NCI-H748 (cell line): ENCODE measurements around the gene SMIM35.

Experiments used
- DNase-seq: peaks from one replicate; lab custom pipeline; 2025; ENCODE audit not compliant: unreplicated experiment; lab: John Stamatoyannopoulos, UW

The SMIM35 gene

DNA sequence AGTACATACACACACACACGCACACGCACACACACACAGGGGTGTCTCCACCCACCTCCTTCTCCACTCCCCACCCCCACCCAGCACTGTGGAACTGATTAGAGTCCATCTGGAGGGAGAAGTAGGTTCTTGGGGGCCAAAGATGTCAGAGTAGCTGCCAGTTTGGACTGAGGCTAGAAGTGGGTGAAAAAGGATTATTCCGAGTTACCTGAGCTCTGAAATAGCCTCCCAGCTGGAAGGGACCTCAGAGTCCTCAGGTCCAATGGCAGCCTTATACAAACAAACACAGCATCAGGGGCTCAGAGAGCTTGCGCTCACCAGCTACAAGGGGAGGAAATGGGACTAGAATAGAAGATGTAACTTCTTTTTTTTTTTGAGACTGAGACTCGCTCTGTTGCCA lies 79.7 kb downstream of the SMIM35 start:
- DNase-seq = no peak

- DNase-seq = no peak
Measured at GRCh38 chr11:118006153-118006534, 80.6 kb downstream of the SMIM35 start.

- DNase-seq = no peak
Measured at GRCh38 chr11:118005224-118006152, 81.3 kb downstream of the SMIM35 start.

DNA sequence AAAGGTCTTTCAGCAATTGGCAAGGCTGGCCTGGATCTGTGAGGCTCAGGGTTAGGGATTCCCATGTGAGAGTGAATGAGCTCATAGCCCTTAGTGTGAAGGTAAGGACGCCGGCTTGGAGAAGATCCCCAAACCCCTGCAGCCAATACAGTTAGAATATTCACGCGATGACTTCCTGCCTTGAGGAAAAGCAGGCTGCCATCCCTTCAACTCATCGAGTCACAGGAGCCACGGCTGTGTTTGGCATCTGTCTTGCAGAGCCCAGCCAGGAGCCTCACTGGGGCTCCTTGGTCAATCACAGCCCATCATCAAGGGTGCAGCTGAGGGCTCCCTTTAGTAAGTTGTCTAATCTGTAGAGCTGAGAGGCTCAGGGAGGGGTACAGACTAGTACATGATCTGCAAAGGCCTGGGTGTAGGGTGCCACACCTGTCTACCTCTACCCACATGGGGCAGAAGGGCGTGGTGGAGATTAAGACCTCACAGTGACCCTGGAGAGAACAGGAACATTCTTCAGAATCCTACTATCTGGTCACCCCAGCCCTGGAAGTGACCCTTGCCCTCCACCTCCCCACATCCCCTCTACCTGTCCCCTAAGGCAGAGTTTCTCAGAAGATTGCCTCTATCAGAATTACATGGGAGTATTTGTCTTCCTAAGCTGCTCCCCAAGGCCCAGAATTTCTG lies 82.1 kb downstream of the SMIM35 start:
- no peak for DNase-seq

- no peak for DNase-seq
Measured at GRCh38 chr11:118003456-118003855, 83.3 kb downstream of the SMIM35 start.

- no peak for DNase-seq
Measured at GRCh38 chr11:118002541-118003423, 84.0 kb downstream of the SMIM35 start.

DNA sequence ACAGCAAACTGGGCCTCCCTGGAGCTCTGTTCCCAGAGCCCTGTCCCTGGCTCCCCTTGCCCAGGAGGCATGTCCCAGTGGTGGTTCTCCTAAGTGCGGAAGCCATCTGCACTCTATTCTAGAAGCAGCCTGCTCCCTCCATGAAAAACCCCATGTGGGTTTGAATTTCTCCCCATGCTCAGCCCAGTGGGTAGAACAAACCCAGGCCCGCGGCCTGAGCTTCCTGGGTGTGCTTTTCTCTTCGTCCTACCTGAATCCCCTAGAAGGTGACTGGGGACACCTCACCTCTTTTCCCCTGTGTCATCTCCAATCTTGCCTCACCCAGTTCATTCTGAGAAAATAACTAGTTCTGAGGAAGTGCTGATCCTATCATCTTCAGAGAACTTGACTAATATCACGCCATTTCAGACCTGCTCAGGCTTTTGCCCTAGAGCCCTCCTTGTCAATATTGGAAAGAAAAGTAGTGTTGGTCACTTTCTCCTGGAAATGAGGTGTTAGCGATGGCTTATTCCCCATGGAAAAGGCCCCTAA lies 84.7 kb downstream of the SMIM35 start:
- DNase-seq = no peak

DNA sequence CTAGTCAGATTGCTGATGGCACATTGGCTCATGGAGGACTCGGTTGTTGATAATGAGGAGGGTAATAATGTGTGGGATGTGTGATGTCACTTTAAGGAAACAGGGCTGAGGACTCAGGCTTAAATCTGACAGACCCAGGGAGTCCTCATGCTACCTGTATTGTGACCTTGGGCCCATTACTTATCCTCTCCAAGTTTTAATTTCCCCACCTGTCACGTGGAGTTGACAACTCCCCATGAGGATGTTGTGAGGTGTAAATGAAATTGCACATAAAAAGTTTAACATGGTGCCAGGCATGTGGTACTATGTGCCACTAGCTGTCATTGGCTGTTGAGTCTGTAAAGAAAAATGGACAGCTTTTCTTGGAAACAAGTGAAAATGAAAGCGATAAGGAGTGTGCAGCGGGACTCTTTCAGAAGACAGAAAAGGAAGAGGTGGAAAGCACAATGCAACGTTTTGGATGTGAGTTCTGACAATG lies 85.2 kb downstream of the SMIM35 start:
- DNase-seq = no peak

GRCh38 chr11:118000850-118001228 lies 85.9 kb downstream of the SMIM35 start:
- DNase-seq = no peak

GRCh38 chr11:118000067-118000849 lies 86.5 kb downstream of the SMIM35 start:
- DNase-seq = no peak

GRCh38 chr11:117999354-117999993 lies 87.3 kb downstream of the SMIM35 start:
- DNase-seq = no peak

DNA sequence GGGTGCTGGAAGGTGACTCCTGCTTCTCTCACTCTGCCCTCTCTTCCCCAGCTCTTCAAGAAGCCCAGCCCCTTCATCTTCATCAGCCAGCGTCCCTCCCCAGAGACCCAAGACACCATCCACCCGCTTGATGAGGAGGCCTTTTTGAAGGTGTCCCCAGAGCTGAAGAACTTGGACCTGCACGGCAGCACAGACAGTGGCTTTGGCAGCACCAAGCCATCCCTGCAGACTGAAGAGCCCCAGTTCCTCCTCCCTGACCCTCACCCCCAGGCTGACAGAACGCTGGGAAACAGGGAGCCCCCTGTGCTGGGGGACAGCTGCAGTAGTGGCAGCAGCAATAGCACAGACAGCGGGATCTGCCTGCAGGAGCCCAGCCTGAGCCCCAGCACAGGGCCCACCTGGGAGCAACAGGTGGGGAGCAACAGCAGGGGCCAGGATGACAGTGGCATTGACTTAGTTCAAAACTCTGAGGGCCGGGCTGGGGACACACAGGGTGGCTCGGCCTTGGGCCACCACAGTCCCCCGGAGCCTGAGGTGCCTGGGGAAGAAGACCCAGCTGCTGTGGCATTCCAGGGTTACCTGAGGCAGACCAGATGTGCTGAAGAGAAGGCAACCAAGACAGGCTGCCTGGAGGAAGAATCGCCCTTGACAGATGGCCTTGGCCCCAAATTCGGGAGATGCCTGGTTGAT lies 88.0 kb downstream of the SMIM35 start:
- DNase-seq = no peak

DNA sequence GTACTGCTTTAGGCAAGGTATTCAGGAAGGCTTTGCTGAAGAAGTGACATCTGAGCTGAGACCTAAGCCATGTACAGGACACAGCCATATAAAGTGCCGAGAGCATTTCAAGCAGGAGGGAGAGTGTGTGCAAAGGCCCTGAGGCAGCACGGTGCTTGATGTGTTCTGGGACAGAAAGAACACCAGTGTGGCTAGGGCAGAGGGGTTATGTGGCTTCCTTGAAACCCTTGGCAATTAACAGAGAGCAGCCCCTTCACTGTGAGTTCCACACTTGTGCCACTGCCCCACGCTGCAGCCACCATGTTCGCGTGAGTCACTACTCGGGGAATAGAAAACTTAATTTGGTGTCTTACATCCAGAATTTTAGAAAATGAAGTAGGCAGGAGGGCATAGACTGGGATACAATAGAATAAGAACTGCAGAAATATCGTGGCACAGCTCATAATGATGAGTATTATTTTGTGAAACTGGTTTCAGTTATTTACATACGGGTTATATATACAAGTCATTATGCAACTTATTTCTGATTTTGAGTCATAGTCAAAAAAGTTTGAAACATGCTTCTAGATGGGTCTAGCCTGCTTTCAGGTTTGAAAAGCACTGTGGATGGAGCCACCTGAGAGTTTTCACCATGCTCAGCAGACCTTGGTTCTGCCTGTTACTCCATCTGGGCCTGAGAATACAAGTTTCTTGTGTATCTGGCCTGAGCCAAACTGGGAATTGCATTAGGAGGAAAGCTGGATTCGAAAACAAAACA lies 88.8 kb downstream of the SMIM35 start:
- DNase-seq = no peak

DNA sequence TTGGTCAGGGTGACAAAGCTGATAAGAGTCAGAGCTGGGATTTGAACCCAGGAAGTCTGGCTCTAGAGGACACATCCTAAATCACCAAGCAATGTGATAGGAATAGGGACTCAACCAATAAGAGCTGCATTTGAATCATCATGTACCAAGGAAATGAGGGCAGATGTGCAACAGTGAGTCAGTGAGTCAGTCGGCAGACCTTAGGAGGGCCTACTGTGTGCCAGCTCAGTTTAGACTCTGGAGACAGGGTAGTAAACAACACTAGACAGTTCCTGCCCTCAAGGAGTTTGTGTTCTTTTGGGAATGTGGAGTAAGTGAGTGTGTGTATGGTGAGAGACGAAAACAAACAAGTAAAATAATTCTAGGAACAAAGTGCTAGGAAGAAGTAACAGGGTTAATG lies 89.4 kb downstream of the SMIM35 start:
- no peak for DNase-seq

DNA sequence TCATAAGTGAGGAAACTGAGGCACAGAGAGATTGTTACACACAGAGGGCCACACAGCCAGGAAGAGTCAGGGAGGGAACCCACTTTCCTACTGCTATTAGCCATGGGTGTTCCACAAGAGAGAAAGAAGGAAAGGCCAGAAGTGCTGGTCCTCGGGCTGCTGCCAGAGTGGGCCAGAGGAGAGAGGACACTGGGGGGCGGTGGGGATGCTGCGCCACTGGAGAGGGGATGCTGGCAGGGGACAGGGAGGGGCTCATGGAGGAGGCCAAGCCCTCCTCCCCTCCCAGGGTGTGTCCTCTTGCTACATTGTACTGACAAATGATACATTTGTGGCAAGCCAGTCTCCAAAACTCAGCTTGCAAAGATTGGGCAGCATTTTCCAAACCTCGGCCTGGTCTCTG lies 90.7 kb downstream of the SMIM35 start:
- DNase-seq = no peak

GRCh38 chr11:117995472-117995871 lies 91.3 kb downstream of the SMIM35 start:
- DNase-seq = no peak

GRCh38 chr11:117993988-117994745 lies 92.6 kb downstream of the SMIM35 start:
- no peak for DNase-seq

DNA sequence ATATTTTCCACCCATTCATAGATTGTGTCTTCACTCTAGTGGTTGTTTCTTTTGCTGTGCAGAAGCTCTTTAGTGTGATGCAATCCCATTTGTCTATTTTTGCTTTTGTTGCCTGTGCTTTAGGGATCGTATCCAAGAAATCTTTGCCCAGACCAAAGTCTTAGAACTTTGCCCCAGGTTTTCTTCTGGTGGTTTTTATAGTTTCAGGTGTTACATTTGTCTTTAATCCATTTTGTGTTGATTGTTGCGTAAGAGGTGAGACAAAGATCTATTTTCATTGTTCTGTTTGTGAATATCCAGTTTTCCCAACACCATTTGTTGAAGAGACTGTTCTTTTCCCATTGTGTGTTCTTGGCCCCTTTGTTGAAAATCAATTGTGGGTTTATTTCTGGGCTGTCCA lies 94.1 kb downstream of the SMIM35 start:
- DNase-seq = no peak
